DMS153 (cell line): ENCODE measurements around the gene CHCHD3.
"Not testable (repeated sequence)": the region's sequence is repeated elsewhere in the genome, so short reads cannot be mapped to it uniquely, and the experiment has no call there.

Source experiments
- DNase-seq: peaks from one replicate; lab custom pipeline; 2025; lab: John Stamatoyannopoulos, UW

Gene CHCHD3

GRCh38 chr7:133003052-133003910, 78.6 kb downstream of the CHCHD3 start:
- no peak for DNase-seq

GRCh38 chr7:133001727-133002126, 80.2 kb downstream of the CHCHD3 start:
- DNase-seq = no peak

- no peak for DNase-seq
Measured at GRCh38 chr7:132999845-133000244, 82.0 kb downstream of the CHCHD3 start.

DNA sequence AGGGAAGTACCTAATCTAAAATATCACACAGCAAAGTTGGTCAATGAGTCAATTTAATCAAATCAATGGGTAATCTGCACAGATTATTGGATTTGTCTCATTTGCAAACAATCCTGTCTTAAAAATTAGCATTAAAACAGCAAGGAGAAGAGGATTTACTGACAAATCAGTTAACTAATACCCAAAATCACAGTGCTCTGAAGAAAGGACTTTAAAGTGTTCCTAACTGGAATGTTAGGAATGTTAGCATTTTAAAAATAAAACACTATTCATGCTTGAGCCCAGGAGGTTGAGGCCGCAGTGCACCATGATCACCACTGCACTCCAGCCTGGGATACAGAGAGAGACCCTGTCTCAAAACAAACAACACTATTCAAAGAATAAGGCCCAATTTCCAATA, 83.1 kb downstream of the CHCHD3 start:
- DNase-seq = no peak

GRCh38 chr7:132997505-132997904, 84.4 kb downstream of the CHCHD3 start:
- no peak for DNase-seq

GRCh38 chr7:132996581-132997242, 85.2 kb downstream of the CHCHD3 start:
- DNase-seq = no peak

DNA sequence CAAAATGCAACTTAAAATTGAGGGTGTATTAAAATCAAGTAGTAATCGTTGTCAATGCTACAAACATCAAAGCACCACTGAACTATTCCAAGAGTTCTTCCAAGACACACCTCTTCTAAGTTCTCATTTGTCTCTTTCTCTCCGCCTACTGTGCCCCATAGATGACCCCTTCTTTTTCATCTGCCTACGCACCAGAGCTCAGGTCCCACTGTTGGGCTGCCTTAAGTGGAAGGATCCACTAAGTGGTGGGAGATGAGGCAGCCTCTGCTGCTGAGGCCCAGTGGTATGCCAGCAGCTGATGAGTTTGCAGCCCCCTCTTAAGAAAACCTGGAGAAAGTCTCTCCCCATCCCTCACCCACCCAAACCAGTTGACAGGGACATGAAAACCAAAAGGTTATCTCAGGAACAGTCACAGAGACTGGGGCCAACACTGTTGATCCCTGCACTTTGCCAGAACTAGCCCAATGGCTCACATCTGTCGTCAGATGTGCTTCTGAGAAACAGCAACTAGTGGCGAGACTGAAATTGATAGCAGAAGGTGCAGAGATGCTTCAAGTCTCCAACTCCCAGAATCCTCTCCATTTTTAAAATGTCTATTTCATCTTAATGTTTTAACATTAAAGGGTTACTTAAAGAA, 88.4 kb downstream of the CHCHD3 start:
- DNase-seq = no peak

DNA sequence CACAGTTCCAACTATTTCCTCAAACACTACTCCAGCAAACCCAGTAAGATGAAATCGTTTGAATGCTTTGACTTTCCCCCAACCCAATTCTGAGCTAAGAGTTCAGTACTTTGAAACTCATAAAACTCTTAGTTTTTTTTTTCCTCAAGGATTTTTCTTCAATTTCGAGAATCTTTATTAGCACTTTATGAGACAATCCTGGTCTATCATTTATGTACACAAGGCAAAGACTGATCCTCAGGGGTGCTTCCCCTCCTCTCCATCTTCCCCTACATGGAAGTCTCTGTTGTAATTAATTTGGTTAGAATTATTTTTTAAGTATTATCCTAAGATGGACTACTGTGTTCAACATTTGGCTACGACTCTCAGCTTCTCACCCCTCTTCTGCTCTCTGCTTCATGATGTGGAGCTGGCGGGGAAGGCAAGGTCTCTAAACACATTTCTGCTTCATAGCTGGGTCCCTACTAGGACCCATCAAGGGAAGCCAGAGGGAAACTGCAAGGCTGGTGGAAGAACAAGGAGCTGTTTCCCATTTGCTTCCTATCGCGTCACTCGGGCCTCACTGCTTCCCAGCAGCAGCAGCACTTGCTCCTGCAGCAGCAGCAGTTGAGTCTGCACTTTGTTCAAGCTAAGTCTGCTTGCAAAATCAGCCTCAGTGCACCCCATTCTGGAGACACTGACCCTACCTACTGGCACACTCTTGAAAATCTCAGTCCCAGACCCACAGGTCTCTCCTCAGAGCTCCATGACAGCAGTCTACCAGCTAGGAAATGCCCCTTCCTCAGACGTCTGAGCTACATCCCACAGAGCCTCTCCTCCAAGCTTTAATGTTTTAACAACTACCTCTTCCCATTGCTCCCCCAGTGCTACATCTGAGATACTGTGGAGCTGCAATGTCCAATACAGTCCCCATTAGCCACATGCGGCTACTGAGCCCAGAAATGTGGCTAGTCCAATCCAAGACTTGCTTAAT, 90.0 kb downstream of the CHCHD3 start:
- no peak for DNase-seq

DNA sequence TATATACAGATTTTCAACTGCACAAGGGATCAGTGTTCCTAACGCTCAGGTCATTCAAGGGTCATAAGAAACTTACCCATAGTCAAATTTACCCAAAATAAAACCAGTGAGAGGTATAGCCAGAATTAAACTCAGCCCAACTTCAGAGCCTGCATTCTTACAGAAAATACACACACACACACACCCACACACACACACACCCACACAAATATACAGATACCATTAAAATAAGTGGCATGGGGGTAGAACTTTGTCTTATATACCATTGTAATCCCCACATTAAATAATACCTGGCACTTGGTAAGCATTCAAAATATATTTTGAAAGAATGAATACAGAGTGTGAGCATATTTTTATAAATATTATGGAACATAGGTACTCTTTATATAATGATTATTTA, 93.8 kb downstream of the CHCHD3 start:
- DNase-seq = no peak

DNA sequence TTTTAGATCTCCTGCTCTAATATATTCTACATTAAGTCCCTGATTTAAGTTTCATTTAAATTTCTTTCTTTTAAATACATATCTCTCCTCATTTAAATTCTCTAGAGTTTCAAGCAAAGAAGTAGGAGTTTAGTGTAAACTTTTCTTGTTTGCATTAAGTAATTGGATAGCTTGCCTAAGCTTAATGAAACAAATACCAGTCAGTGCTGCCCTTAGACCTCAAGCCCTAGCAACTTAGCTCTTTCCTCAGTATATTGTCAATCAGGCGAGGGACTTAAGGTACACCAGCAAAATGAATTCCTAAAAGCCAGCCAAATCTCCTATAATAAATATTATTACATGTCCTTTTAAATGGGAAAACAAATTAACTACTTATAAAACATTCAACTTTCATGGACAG, 101.5 kb downstream of the CHCHD3 start:
- DNase-seq = no peak

- DNase-seq = no peak
Measured at GRCh38 chr7:132979524-132979923, 102.4 kb downstream of the CHCHD3 start.

DNA sequence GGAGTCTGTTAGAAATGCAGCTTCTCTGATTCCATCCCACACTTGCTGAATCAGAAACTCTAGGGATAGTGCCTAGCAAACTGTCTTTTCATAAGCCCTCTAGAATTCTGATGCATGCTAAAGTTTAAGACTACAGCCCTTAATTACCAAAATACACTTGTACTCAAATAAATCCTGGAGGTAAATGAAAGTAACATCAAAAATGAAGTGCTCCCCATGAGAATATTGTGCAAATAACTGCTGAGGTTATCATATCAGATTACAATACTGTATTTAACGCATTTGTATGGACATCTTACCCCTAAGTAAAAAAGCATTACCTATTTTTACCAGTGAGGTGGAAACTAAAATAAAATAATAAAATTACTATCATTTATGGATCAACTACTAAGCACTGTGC, 104.7 kb downstream of the CHCHD3 start:
- DNase-seq = no peak

DNA sequence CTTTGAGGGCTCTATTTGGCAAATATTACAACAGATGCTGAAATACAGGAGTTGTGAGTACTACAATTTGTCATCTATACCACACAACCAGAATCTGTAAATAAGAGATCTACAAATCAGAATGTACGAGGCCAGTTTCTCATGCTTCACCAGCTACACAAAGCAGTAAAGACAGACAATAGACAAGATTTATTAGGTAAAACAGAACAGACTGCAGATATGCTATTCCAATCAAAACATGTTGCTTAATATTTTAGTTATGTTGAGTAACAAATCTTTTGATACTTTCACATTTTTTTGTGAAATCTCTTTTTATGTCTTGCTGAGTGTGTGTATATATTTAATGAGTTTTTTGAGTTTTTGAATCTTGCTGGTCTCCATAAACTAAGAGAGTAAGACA, 109.1 kb downstream of the CHCHD3 start:
- DNase-seq = no peak

- DNase-seq = no peak
Measured at GRCh38 chr7:132970257-132970656, 111.6 kb downstream of the CHCHD3 start.

GRCh38 chr7:132969520-132969919, 112.4 kb downstream of the CHCHD3 start:
- no peak for DNase-seq

DNA sequence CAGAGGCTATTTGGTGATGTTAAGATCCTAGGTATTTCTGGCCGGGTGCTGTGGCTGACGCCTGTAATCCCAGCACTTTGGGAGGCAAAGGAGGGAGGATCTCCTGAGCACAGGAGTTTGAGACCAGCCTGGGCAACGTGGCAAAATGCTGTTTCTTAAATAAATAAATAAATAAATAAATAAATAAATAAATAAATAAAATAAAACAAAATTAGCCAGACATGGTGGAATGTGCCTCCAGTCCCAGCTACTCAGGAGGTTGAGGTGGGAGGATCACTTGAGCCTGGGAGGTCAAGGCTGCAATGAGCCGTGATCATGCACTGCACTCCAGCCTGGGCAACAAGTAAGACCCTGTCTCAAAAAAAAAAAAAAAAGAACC, 114.4 kb downstream of the CHCHD3 start:
- not testable (repeated sequence) for DNase-seq

DNA sequence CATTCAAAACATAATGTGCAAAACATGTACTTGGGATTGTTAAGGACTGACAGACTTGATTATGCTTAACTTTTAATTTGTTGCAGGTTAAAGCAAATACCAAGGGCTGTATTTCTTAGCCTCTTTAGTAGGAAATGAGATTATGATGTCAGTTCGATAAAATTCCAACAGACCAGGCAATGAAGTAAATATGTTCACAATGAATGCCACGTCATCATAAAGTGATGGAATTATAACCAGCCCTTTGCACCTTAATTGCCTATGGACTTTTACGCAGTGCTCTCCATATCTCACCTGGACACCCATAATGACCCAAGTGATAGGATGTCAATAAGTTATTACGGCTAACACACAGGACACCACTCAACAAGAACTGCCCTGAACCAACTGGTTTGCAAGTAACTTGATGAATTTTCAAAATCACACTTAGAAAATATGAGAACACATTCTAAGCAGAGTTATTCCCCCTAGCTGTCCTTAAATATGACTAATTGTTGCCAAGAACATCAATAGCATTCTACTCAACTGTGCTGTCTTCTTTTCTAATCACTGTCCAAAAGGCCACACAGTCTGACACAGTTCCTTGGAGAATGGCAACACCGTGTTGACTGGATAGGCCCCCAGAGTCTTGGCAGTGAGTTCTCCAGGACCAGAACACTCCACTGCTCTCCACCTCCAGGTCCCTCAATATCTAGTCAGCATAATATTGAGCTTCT, 115.0 kb downstream of the CHCHD3 start:
- DNase-seq = no peak

DNA sequence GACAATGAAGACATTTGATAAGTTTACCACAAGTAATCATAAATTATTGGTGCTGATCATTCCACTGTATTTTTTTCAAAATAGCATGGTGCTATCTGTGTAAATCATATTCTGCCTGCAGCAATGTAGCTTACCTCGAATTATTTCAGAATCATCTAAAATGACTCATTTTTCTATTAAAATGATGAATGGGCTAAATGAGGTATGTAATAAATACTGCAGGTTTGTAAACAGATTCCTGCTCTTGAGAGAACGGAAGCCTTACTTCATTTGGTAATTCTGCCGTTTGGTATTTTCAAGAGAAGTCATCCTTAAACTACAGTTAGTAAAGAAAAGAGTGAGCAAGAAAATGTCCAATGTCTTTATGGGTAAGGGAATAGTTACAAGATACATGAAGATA, 115.9 kb downstream of the CHCHD3 start:
- no peak for DNase-seq

DNA sequence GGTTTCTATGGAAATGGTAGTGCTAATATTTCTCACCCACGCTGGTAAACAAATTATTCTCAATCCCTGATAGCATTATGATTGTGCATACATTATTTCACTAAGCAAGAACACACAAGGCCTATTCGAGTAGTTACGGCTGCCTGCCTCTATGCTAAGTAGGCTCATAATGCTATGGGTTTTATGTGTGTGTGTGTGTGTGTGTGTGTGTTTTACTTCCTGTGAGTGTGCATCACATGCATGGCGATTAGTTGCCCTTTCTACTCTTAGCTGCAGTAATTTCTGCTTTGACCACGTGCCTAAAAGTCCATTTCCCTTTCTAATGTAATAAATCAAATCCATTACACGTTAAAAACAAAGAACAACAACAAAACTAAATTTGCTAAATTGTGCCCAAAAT, 117.0 kb downstream of the CHCHD3 start:
- DNase-seq = no peak

DNA sequence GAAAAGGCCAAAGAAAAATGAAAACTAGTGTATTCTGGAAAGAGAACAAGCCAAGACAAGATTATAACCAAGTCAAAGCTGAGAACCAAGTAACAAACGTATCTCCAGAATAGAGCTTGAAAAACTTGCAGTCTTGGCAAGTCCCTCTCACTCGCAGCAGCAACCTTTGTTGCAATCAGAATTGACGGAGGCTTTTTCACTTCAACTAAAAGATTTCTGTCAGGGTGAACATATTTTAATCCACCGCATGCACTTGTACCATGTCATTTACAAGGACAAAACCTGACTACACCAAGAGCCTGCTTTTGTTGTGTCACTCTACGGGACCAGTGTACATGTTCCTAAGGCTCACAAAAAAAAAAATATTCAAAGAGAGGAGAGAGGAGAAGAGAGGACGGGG, 122.0 kb downstream of the CHCHD3 start:
- DNase-seq = no peak

GRCh38 chr7:132956556-132956955, 125.3 kb downstream of the CHCHD3 start:
- DNase-seq = no peak
